Measurements from ENCODE around the gene AGAP3. TPM values are rescaled to one million over a fixed set of nuclear protein-coding genes. Genes with fewer than 3 reads are reported as not detected.

AGAP3 gene
- total RNA-seq, 2 experiments from 2014 or later = 20.6 to 22.0 TPM

DNA sequence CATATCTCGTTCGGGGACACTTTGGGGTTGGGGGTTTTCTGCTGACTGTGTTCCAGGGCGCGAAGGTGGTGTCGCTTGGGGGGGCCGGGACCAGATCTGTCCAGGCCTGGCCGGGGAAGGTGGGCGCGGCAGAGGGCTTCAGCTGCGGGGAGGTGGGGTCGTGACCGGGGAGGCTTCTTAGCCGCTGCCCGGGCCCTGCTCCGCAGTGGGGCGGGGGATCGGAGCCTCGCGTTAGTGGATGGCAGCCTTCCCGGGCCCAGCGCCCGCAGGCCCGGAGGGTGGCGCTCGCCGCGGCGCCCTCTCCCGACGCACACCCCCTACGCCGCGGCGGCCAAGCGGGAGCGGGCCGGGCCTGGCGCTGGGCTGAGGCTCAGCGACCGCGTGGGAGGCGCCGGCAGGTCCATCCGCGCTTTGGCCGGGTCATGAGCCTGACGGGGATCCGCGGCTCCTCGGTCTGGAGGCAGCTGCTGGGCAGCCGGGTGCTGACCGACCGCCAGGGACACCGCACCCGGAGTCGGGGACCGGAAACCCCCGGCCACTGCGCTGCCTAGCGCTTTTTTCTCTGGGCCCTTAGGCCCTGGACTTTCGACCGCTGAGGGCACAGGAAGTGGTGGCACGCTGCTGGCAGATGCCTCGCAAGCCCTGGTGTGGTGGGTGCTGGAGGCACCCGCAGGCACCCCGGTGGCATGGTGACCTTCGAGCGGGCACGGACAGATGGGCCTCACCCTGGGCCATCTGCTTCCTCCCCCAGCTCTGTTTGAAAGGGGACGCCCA, 1.2 kb downstream of the AGAP3 start:
- DNase-seq (peak; percentile 42), ATAC-seq (peak; percentile 17)
- intact Hi-C loops (cut with micrococcal nuclease) = no loop called here
- CTCF ChIA-PET = interaction anchor here (0.9 to 1.7 kb wide), 2 partner anchors 23 to 59 kb away, joined by 4 to 15 read pairs; partner anchors contain the start of gene ABCB8
- peaks cover 30% of the 10 kb centered on the region for H3K4me1 Mint-ChIP-seq (ENCODE audit: low read depth)
- TF ChIP-seq, protein P1, sequence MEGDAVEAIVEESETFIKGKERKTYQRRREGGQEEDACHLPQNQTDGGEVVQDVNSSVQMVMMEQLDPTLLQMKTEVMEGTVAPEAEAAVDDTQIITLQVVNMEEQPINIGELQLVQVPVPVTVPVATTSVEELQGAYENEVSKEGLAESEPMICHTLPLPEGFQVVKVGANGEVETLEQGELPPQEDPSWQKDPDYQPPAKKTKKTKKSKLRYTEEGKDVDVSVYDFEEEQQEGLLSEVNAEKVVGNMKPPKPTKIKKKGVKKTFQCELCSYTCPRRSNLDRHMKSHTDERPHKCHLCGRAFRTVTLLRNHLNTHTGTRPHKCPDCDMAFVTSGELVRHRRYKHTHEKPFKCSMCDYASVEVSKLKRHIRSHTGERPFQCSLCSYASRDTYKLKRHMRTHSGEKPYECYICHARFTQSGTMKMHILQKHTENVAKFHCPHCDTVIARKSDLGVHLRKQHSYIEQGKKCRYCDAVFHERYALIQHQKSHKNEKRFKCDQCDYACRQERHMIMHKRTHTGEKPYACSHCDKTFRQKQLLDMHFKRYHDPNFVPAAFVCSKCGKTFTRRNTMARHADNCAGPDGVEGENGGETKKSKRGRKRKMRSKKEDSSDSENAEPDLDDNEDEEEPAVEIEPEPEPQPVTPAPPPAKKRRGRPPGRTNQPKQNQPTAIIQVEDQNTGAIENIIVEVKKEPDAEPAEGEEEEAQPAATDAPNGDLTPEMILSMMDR (IDR thresholded peaks at IDR 0.05) = peak; percentile 23
- peak overlapping the region; percentile 80 for H3K4me3 Mint-ChIP-seq
- POLR2A ChIA-PET = interaction anchor here (0.5 to 1.4 kb wide), 3 partner anchors 27 to 168 kb away, joined by 3 to 4 read pairs (median 3); partner anchors contain the start of genes ABCF2 and SLC4A2
- no peaks in the 10 kb centered on the region for H3K9me3 Mint-ChIP-seq
- peaks cover 22% of the 10 kb centered on the region for H3K27me3 Mint-ChIP-seq
- peak overlapping the region; percentile 59 for H3K27ac Mint-ChIP-seq
- H3K36me3 Mint-ChIP-seq (ENCODE audit: low read depth) = peaks cover 2% of the 10 kb centered on the region

DNA sequence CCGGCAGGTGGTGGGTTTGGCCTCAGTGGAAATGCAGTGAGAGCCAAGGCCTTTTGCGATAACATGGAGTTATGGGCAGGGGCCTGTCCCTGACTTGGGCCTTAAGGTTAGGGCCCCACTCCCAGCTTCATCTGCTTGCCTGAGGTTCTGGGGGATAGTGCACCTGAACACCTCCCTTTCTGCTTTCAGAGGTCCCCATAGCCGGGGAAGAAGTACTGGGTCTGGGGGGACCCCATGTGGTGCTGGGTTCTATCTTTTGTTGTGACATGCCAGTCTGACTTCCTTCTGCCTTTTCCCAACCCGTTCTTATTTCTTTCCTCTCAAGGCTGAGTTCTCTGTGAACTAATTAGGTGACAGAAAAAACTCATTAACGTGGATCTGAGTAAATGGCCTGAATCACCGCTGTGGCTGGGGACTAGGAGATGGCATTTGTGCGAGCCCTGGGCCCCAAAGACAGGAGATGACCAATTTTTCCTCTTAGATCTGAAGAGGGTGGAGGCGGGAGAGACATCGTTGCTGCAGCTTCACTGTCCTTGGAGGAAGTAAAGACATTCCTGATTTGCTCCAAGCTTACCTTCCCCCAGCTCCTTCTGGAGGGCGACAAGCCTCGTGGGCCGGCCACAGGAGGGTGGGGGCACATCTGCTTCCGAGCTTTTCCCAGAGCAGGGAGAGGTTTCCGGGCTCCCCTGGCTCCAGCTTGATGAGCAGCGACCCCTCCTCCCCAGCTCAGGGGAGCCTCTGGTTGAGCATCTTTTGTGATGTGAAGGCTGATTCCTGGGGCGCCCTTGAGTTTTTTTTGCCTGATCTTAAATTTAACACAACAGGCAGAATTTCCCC, 2.0 kb downstream of the AGAP3 start:
- CTCF ChIA-PET = interaction anchor here (0.9 to 1.7 kb wide), 4 partner anchors 23 to 70 kb away, joined by 3 to 15 read pairs (median 4); partner anchors contain the start of gene ABCB8
- H3K4me1 Mint-ChIP-seq (ENCODE audit: low read depth) = peaks cover 25% of the 10 kb centered on the region
- peaks cover 22% of the 10 kb centered on the region for H3K27me3 Mint-ChIP-seq
- no peaks in the 10 kb centered on the region for H3K36me3 Mint-ChIP-seq (ENCODE audit: low read depth)
- DNase-seq = no peak
- POLR2A ChIA-PET = interaction anchor here (0.5 to 1.4 kb wide), 4 partner anchors 11 to 168 kb away, joined by 3 to 4 read pairs (median 3); partner anchors contain the start of genes ABCF2 and SLC4A2
- H3K9me3 Mint-ChIP-seq = no peaks in the 10 kb centered on the region
- no peak overlapping the region for H3K27ac Mint-ChIP-seq
- intact Hi-C loops (cut with micrococcal nuclease) = no loop called here
- H3K4me3 Mint-ChIP-seq = peak overlapping the region; percentile 80
- TF ChIP-seq, protein P1 (IDR thresholded peaks at IDR 0.05) = no peak
- no peak for ATAC-seq

DNA sequence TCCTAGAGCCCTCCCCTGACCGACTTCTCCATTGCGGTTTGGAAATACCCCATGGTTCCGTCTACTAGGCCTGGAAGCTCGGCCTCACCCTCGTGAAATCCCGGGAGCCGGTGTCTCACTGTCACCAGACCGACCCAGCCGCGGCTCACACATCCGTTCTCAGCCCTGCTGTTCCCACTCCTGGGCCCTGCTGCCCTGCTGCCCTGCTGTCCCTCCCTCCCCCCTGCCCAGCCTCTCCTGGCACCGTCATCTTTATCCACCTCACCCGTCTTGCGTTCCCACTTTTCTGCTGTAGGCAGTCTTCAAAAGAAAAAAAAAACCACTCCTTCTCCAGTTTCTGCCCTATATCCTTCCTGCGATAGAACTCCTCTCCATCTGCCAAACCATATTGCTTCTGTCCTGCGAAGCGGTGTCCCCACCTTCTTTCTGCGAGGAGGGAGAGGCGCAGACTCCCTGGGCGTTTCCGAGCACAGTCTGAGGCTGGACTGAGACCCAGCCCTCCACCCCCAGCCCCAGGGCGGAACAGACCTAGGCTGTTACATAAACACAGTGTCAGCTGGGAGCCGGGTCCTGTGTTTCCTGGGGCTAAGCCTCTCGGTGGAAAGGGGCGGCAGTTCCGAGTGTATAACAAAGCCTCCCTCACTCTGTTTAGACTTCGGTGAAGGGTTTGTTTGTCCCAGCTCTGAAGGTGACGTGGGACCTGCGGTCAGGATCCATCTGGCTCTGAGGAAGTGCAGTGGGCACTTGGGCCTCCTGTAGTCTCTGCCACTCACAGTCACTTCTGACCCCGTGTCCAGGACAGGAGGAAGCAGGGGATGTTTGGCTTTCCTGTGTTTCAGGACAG, 2.8 kb downstream of the AGAP3 start:
- no peak overlapping the region for H3K27ac Mint-ChIP-seq
- ChIA-PET POLR2A (interaction anchor here (0.6 to 1.4 kb wide), 2 partner anchors 12 to 29 kb away, joined by 3 read pairs; partner anchors contain the start of gene SLC4A2), CTCF (interaction anchor here (1.0 to 3.7 kb wide), 4 partner anchors 22 to 71 kb away, joined by 3 to 25 read pairs (median 10); no protein-coding TSS in a partner anchor)
- DNase-seq (no peak), ATAC-seq (no peak)
- intact Hi-C loops (cut with micrococcal nuclease) = no loop called here
- H3K4me1 Mint-ChIP-seq (ENCODE audit: low read depth) = peaks cover 25% of the 10 kb centered on the region
- no peaks in the 10 kb centered on the region for H3K36me3 Mint-ChIP-seq (ENCODE audit: low read depth)
- H3K27me3 Mint-ChIP-seq = peaks cover 22% of the 10 kb centered on the region
- no peaks in the 10 kb centered on the region for H3K9me3 Mint-ChIP-seq
- peak overlapping the region; percentile 19 for H3K4me3 Mint-ChIP-seq
- TF ChIP-seq, protein P1 (IDR thresholded peaks at IDR 0.05) = no peak

DNA sequence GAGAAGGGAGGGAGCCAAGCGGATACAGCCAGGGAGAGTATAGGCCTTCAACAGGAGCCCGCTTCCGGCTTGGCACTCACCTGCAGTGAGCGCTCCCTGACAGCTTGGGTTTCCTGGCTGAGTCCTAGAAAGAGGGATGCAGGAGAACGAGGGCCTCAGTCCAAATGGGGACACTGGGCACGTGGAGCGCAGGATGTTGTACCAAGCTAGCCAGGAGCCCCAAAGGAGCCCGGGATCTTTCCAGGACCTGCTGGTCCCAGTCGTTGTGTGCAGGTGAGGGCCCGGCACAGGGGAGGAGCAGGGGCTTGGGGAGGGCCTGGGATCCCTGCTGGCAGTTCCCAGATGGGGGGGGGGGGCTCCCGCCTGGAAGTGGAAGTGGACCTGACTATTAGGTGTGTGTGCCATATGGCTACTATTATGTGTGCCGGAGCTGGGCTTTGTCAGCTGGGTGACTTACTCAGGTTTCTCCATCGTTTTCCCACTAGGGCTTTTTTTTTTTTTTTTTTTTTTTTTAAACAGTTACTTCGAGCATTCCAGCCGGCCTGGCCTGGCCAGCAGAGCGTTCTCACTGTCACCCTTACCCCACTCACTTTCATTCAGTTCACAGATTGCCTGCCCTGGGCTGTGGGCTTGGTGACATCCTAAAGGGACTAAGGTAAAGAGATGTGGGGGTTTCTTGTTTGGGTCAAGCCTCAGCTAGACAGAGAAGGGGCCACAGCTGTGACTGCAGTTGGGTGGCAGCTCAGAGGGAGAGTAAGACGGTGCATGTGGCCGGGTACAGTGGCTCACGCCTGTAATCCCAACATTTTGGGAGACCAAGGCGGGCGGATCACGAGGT, 3.8 kb downstream of the AGAP3 start:
- H3K27ac Mint-ChIP-seq = no peak overlapping the region
- POLR2A ChIA-PET = interaction anchor here (1.1 kb wide), 1 partner anchor 12 kb away, joined by 3 read pairs; no protein-coding TSS in a partner anchor
- H3K9me3 Mint-ChIP-seq = no peaks in the 10 kb centered on the region

More for the DNA sequence above, 3.8 kb downstream of the AGAP3 start:
- no peaks in the 10 kb centered on the region for H3K36me3 Mint-ChIP-seq (ENCODE audit: low read depth)
- H3K27me3 Mint-ChIP-seq = peaks cover 17% of the 10 kb centered on the region
- CTCF ChIA-PET = interaction anchor here (0.6 to 3.7 kb wide), 7 partner anchors 10 to 177 kb away, joined by 3 to 25 read pairs (median 3); partner anchors contain the start of gene FASTK
- peaks cover 21% of the 10 kb centered on the region for H3K4me1 Mint-ChIP-seq (ENCODE audit: low read depth)
- ATAC-seq = no peak
- intact Hi-C loops (cut with micrococcal nuclease) = no loop called here
- TF ChIP-seq, protein P1 (IDR thresholded peaks at IDR 0.05) = no peak
- no peak for DNase-seq
- no peak overlapping the region for H3K4me3 Mint-ChIP-seq
